ENCODE measurements around the gene TPP2. TPM values are rescaled to one million over a fixed set of nuclear protein-coding genes. Genes with fewer than 3 reads are reported as not detected.

TPP2 gene
- total RNA-seq, 2 donors from 2014 or later = 41.7 to 49.9 TPM

DNA sequence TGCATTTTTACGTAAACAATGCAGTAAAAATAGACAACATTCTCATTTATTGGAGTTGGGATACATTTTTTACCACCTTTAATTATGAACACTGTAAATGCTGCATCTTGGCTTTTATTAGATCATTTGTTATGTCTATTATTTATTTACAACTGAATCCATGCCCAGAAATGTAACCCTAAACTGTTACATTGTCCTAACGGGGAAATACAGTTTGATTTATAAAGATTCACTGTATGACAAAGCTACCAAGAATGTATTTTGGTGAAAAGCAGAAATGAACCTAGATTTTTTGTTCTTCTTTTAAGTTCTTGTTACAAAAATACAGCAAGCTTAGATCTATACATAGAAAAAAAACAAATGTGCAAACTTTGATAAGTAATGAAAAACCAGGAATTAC is 97.0 kb downstream of the TPP2 start:
- DNase-seq (ENCODE audit: low spot score) = no peak
- no peak for ATAC-seq (ENCODE audit: insufficient number of reproducible peaks, low FRiP score, low read depth)
- no peak for TF ChIP-seq CTCF (IDR thresholded peaks at IDR 0.05)
- Histone ChIP-seq H3K4me3 (no peak overlapping the region), H3K27me3 (replicated peaks; ENCODE audit: insufficient read depth) (no peaks in the 10 kb centered on the region), H3K27ac (no peak overlapping the region), H3K9me3 (no peaks in the 10 kb centered on the region), H3K4me1 (ENCODE audit: control insufficient read depth in 1 of 2, low read depth in 2 of 2) (no peaks in the 10 kb centered on the region), H3K36me3 (no peaks in the 10 kb centered on the region)

GRCh38 chr13:102694937-102695336 is 98.2 kb downstream of the TPP2 start, which contains the start of gene METTL21C:
TSS of gene METTL21C (minus strand) at chr13:102695044. CDS start at chr13:102694498, 546 bp downstream.
- Histone ChIP-seq H3K27me3 (replicated peaks; ENCODE audit: insufficient read depth) (no peaks in the 10 kb centered on the region), H3K27ac (no peak within 1 kb of the TSS), H3K4me3 (no peak within 1 kb of the TSS), H3K9me3 (no peaks in the 10 kb centered on the region), H3K36me3 (no peaks in the 10 kb centered on the region), H3K4me1 (ENCODE audit: control insufficient read depth in 1 of 2, low read depth in 2 of 2) (no peaks in the 10 kb centered on the region)
- TF ChIP-seq CTCF (IDR thresholded peaks at IDR 0.05) = no peak
- no peak for DNase-seq (ENCODE audit: low spot score)
- ATAC-seq (ENCODE audit: insufficient number of reproducible peaks, low FRiP score, low read depth) = no peak

GRCh38 chr13:102696465-102696864 is 99.7 kb downstream of the TPP2 start:
- no peak for ATAC-seq (ENCODE audit: insufficient number of reproducible peaks, low FRiP score, low read depth)
- Histone ChIP-seq H3K27ac (no peak overlapping the region), H3K27me3 (replicated peaks; ENCODE audit: insufficient read depth) (no peaks in the 10 kb centered on the region), H3K4me1 (ENCODE audit: control insufficient read depth in 1 of 2, low read depth in 2 of 2) (no peaks in the 10 kb centered on the region), H3K9me3 (no peaks in the 10 kb centered on the region), H3K4me3 (no peak overlapping the region), H3K36me3 (no peaks in the 10 kb centered on the region)
- no peak for TF ChIP-seq CTCF (IDR thresholded peaks at IDR 0.05)
- no peak for DNase-seq (ENCODE audit: low spot score)

- H3K36me3 ChIP-seq = no peaks in the 10 kb centered on the region
- H3K4me1 ChIP-seq (ENCODE audit: control insufficient read depth in 1 of 2, low read depth in 2 of 2) = no peaks in the 10 kb centered on the region
- H3K4me3 ChIP-seq = no peak overlapping the region
- H3K27ac ChIP-seq = no peak overlapping the region
- ATAC-seq (ENCODE audit: insufficient number of reproducible peaks, low FRiP score, low read depth) (no peak), DNase-seq (ENCODE audit: low spot score) (no peak)
- TF ChIP-seq CTCF (IDR thresholded peaks at IDR 0.05) = no peak
- no peaks in the 10 kb centered on the region for H3K9me3 ChIP-seq
- no peaks in the 10 kb centered on the region for H3K27me3 ChIP-seq (replicated peaks; ENCODE audit: insufficient read depth)
Observed at GRCh38 chr13:102697264-102697663, 100.5 kb downstream of the TPP2 start.

GRCh38 chr13:102697929-102698648 is 101.3 kb downstream of the TPP2 start:
- H3K27ac ChIP-seq = no peak overlapping the region

More at GRCh38 chr13:102697929-102698648, 101.3 kb downstream of the TPP2 start:
- ATAC-seq (ENCODE audit: insufficient number of reproducible peaks, low FRiP score, low read depth) = no peak
- no peaks in the 10 kb centered on the region for H3K36me3 ChIP-seq
- H3K4me3 ChIP-seq = no peak overlapping the region
- no peak for DNase-seq (ENCODE audit: low spot score)
- no peaks in the 10 kb centered on the region for H3K27me3 ChIP-seq (replicated peaks; ENCODE audit: insufficient read depth)
- TF ChIP-seq CTCF (IDR thresholded peaks at IDR 0.05) = no peak
- no peaks in the 10 kb centered on the region for H3K9me3 ChIP-seq
- H3K4me1 ChIP-seq (ENCODE audit: control insufficient read depth in 1 of 2, low read depth in 2 of 2) = no peaks in the 10 kb centered on the region

Data from thoracic aorta (tissue), 2 donors.